ENCODE measurements around the gene TMPRSS4. TPM values are rescaled to one million over a fixed set of nuclear protein-coding genes. Genes with fewer than 3 reads are reported as not detected.

The TMPRSS4 gene
- total and polyA plus RNA-seq, 9 of the 15 experiments (the other 6 are each of a cell fraction or from before 2014, with no cell fraction given) = 4.0 to 10.0 (median 5.6) TPM

GRCh38 chr11:118102721-118103261 is 25.9 kb downstream of the TMPRSS4 start (continued):
- TF ChIP-seq EGR1 (conservative IDR thresholded peaks at IDR 0.05) = peak; percentile 84
- TF ChIP-seq ZNF253 (CRISPR knock-in tag; conservative IDR thresholded peaks at IDR 0.05) = no peak
- TF ChIP-seq ZNF12 (CRISPR knock-in tag; IDR thresholded peaks at IDR 0.05) = no peak
- no peak for TF ChIP-seq ZBTB43 (CRISPR knock-in tag; IDR thresholded peaks at IDR 0.05)
- no peak for TF ChIP-seq U2AF1 (optimal IDR thresholded peaks at IDR 0.05; ENCODE audit: low read depth, low read length)
- peak; percentile 53 for TF ChIP-seq RBFOX2 (IDR thresholded peaks at IDR 0.05; ENCODE audit: low read depth, low read length)
- TF ChIP-seq BDP1 (IDR thresholded peaks at IDR 0.05; ENCODE audit: insufficient read depth, insufficient read length) = no peak
- TF ChIP-seq ZC3H8 (IDR thresholded peaks at IDR 0.05) = no peak
- no peak for TF ChIP-seq ZNF124 (CRISPR knock-in tag; IDR thresholded peaks at IDR 0.05)
- TF ChIP-seq, protein P1, sequence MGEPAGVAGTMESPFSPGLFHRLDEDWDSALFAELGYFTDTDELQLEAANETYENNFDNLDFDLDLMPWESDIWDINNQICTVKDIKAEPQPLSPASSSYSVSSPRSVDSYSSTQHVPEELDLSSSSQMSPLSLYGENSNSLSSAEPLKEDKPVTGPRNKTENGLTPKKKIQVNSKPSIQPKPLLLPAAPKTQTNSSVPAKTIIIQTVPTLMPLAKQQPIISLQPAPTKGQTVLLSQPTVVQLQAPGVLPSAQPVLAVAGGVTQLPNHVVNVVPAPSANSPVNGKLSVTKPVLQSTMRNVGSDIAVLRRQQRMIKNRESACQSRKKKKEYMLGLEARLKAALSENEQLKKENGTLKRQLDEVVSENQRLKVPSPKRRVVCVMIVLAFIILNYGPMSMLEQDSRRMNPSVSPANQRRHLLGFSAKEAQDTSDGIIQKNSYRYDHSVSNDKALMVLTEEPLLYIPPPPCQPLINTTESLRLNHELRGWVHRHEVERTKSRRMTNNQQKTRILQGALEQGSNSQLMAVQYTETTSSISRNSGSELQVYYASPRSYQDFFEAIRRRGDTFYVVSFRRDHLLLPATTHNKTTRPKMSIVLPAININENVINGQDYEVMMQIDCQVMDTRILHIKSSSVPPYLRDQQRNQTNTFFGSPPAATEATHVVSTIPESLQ (CRISPR knock-in tag; IDR thresholded peaks at IDR 0.05) = no peak
- TF ChIP-seq SMARCE1 (IDR thresholded peaks at IDR 0.05) = peak; percentile 61; the same call in 1 of the 2 replicates
- TF ChIP-seq POLR3A (IDR thresholded peaks at IDR 0.05; ENCODE audit: borderline replicate concordance, extremely low read depth, insufficient read depth, insufficient read length) = no peak
- no peak for TF ChIP-seq ZNF77 (CRISPR knock-in tag; IDR thresholded peaks at IDR 0.05)
- no peak for TF ChIP-seq ZFP1 (CRISPR knock-in tag; IDR thresholded peaks at IDR 0.05)
- TF ChIP-seq ZNF174 (CRISPR knock-in tag; IDR thresholded peaks at IDR 0.05) = no peak
- no peak for TF ChIP-seq SREBF1 (IDR thresholded peaks at IDR 0.05; ENCODE audit: borderline replicate concordance, low read depth, low read length)
- peak; percentile 62; the same call in 1 of the 2 replicates for TF ChIP-seq KLF13 (tag; IDR thresholded peaks at IDR 0.05; ENCODE audit: borderline replicate concordance, low read depth)
- TF ChIP-seq ZNF165 (CRISPR knock-in tag; IDR thresholded peaks at IDR 0.05; ENCODE audit: borderline replicate concordance) = no peak
- TF ChIP-seq ZNF764 (CRISPR knock-in tag; IDR thresholded peaks at IDR 0.05; ENCODE audit: low read depth) = no peak
- no peak for TF ChIP-seq GABPB1 (CRISPR knock-in tag; IDR thresholded peaks at IDR 0.05)
- TF ChIP-seq IRF2 (CRISPR knock-in tag; IDR thresholded peaks at IDR 0.05) = no peak
- no peak for TF ChIP-seq TGIF2 (CRISPR knock-in tag; IDR thresholded peaks at IDR 0.05)
- TF ChIP-seq ZBTB49 (CRISPR knock-in tag; IDR thresholded peaks at IDR 0.05; ENCODE audit: borderline replicate concordance) = no peak
- no peak for TF ChIP-seq PCBP2 (IDR thresholded peaks at IDR 0.05; ENCODE audit: low read depth, low read length, poor library complexity, severe bottlenecking)
- no peak for TF ChIP-seq PRMT5 (CRISPR knock-in tag; IDR thresholded peaks at IDR 0.05)
